Measurements from ENCODE around the gene MPPED2.

DNA sequence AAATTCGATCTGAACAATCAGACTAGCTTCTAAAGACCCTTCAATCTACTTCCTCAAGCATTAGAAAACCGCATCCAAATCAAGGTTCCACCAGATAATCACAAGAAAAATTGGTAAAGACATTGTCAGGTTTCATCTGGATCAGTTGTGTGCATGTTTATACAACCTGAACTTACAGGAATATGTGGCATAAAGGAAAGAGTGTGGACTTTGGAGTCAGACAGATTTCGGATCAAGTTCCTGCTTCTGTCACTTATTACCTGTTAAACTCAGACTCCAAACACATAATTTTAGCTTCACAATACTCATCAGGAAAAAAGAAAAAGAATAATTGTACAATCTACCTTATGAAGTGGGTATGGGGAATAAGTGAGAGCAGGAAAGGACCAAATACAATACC, 80.5 kb downstream of the MPPED2 start:
- TF ChIP-seq, protein P1, sequence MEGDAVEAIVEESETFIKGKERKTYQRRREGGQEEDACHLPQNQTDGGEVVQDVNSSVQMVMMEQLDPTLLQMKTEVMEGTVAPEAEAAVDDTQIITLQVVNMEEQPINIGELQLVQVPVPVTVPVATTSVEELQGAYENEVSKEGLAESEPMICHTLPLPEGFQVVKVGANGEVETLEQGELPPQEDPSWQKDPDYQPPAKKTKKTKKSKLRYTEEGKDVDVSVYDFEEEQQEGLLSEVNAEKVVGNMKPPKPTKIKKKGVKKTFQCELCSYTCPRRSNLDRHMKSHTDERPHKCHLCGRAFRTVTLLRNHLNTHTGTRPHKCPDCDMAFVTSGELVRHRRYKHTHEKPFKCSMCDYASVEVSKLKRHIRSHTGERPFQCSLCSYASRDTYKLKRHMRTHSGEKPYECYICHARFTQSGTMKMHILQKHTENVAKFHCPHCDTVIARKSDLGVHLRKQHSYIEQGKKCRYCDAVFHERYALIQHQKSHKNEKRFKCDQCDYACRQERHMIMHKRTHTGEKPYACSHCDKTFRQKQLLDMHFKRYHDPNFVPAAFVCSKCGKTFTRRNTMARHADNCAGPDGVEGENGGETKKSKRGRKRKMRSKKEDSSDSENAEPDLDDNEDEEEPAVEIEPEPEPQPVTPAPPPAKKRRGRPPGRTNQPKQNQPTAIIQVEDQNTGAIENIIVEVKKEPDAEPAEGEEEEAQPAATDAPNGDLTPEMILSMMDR (optimal IDR thresholded peaks at IDR 0.05 in 1 of 3, IDR thresholded peaks at IDR 0.05 in 1 of 3, conservative IDR thresholded peaks at IDR 0.05 in 1 of 3; ENCODE audit: extremely low read depth in 1 of 3, insufficient read depth in 2 of 3, low read length in 3 of 3) = no peak
- TF ChIP-seq EZH2 (IDR thresholded peaks at IDR 0.05; ENCODE audit: low read length) = no peak

Data from keratinocyte (primary cell).